Measurements from ENCODE around the gene IRS2.

DNA sequence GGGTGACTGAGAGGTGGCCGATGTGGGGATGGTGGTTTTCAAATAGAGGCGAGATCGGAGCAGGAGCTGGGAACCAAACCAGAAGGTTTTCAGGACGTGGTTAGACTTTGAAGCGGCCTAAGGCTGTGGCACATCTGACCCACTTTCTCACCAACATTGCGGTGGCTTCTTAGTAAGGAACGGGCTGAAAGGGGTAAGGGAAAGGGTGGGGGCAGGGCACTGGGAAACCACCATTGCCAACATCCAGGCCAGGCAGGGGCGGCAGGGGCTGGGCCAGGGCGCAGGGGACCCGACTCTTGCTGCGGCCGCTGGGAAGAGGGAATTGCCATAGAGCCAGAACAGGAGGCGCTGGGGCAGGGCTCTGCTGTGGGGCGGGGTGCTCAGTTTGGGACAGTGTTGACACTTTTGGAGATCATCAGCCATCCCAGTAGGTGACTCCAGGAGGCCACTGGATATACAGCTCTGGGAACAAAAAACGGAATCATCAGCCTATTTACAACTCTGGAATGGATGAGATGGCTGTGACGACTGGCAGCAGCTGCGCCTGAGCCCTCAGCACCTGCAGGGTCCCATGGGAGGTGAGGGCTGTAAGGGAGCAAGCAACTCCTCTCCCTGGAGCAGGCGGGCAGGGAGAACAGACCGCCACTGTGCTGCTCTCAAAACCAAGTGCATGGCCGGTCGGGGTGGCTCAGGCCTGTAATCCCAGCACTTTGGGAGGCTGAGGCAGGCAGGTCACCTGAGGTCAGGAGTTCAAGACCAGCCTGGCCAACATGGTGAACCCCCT lies 52.2 kb downstream of the IRS2 start:
- TF ChIP-seq, protein P1, sequence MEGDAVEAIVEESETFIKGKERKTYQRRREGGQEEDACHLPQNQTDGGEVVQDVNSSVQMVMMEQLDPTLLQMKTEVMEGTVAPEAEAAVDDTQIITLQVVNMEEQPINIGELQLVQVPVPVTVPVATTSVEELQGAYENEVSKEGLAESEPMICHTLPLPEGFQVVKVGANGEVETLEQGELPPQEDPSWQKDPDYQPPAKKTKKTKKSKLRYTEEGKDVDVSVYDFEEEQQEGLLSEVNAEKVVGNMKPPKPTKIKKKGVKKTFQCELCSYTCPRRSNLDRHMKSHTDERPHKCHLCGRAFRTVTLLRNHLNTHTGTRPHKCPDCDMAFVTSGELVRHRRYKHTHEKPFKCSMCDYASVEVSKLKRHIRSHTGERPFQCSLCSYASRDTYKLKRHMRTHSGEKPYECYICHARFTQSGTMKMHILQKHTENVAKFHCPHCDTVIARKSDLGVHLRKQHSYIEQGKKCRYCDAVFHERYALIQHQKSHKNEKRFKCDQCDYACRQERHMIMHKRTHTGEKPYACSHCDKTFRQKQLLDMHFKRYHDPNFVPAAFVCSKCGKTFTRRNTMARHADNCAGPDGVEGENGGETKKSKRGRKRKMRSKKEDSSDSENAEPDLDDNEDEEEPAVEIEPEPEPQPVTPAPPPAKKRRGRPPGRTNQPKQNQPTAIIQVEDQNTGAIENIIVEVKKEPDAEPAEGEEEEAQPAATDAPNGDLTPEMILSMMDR (IDR thresholded peaks at IDR 0.05) = no peak
- no peak for TF ChIP-seq POLR2A (IDR thresholded peaks at IDR 0.05)

Measured in testis (tissue), 2 donors.